KMS-11 (cell line): Measurements from ENCODE around the gene RBM15B.
"Not testable (repeated sequence)": the region's sequence is repeated elsewhere in the genome, so short reads cannot be mapped to it uniquely, and the experiment has no call there.

Experiments used
- H2AFZ ChIP-seq: fragments of 200-600 bp; sonication (generic); 2 replicates; pipeline ENCODE4 v1.6.1; 2016; ENCODE audit warnings: antibody characterized with exemption, mixed run types, low read depth
- H3K27ac ChIP-seq: fragments of 200-600 bp; sonication (generic); 2 replicates; pipeline ENCODE4 v1.6.1; 2016; ENCODE audit warnings: mild to moderate bottlenecking, mixed run types
- H3K27me3 ChIP-seq: fragments of 200-600 bp; sonication (generic); 2 replicates; pipeline ENCODE4 v1.6.1; 2017; ENCODE audit warnings: mild to moderate bottlenecking, low read depth, mixed run types, moderate library complexity; ENCODE audit not compliant: insufficient read depth
- H3K36me3 ChIP-seq: fragments of 200-600 bp; sonication (generic); 2 replicates; pipeline ENCODE4 v1.6.1; 2017; ENCODE audit warnings: mild to moderate bottlenecking, mixed run types; ENCODE audit not compliant: insufficient read depth
- H3K4me1 ChIP-seq: fragments of 200-600 bp; sonication (generic); 2 replicates; pipeline ENCODE4 v1.6.1; 2016; ENCODE audit warnings: mild to moderate bottlenecking, low read depth, mixed run types; ENCODE audit not compliant: poor library complexity, severe bottlenecking
- H3K4me2 ChIP-seq: fragments of 200-600 bp; sonication (generic); 2 replicates; pipeline ENCODE4 v1.7.0; 2016; ENCODE audit warnings: mild to moderate bottlenecking, mixed run types
- H3K4me3 ChIP-seq: fragments of 200-600 bp; sonication (generic); IDR thresholded peaks from 2 replicates; pipeline ENCODE4 v1.6.1; 2017; ENCODE audit warnings: low read depth, low read length, mixed read lengths; ENCODE audit not compliant: insufficient read depth
- H3K79me2 ChIP-seq: fragments of 200-600 bp; sonication (generic); 2 replicates; pipeline ENCODE4 v1.6.1; 2016; ENCODE audit warnings: low read depth, mixed run types; ENCODE audit not compliant: insufficient read depth
- H3K9ac ChIP-seq: fragments of 200-600 bp; sonication (generic); 2 replicates; pipeline ENCODE4 v1.6.1; 2016; ENCODE audit warnings: mild to moderate bottlenecking, mixed run types
- H4K20me1 ChIP-seq: fragments of 200-600 bp; sonication (generic); 2 replicates; pipeline ENCODE4 v1.6.1; 2016; ENCODE audit warnings: mild to moderate bottlenecking, mixed run types; ENCODE audit not compliant: insufficient read depth
- TF ChIP-seq, protein P1 (sequence below): fragments of 200-600 bp; sonication (generic); conservative IDR thresholded peaks from 2 replicates; pipeline ENCODE4 v1.6.1; 2017; ENCODE audit warnings: low read depth, mild to moderate bottlenecking, antibody characterized with exemption, low read length, moderate library complexity, mixed read lengths

Gene RBM15B

DNA sequence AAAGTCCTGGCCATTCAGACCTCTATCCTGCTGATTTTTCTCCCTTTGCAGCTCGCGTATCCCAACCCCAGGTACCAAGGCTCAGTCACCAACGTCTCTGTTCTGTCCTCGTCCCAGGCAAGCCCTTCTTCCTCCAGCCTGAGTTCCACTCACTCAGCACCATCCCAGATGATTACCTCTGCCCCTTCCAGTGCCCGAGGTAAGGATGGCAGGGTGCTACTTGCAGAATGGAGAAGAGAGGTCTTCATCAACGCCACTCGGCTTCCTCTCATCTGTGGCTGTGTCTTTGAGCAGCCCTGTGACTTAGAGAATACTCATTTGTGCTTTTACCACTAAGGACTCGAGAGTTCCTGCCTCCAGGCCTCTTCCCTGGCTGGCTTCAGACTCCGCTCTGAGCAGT, 28.6 kb upstream of the RBM15B start:
- no peak overlapping the region for H3K27ac ChIP-seq
- no peaks in the 10 kb centered on the region for H3K4me1 ChIP-seq
- no peaks in the 10 kb centered on the region for H4K20me1 ChIP-seq
- no peak overlapping the region for H3K4me3 ChIP-seq
- H2AFZ ChIP-seq, result no peak overlapping the region
- H3K9ac ChIP-seq, result no peak overlapping the region
- no peaks in the 10 kb centered on the region for H3K79me2 ChIP-seq
- TF ChIP-seq, protein P1, sequence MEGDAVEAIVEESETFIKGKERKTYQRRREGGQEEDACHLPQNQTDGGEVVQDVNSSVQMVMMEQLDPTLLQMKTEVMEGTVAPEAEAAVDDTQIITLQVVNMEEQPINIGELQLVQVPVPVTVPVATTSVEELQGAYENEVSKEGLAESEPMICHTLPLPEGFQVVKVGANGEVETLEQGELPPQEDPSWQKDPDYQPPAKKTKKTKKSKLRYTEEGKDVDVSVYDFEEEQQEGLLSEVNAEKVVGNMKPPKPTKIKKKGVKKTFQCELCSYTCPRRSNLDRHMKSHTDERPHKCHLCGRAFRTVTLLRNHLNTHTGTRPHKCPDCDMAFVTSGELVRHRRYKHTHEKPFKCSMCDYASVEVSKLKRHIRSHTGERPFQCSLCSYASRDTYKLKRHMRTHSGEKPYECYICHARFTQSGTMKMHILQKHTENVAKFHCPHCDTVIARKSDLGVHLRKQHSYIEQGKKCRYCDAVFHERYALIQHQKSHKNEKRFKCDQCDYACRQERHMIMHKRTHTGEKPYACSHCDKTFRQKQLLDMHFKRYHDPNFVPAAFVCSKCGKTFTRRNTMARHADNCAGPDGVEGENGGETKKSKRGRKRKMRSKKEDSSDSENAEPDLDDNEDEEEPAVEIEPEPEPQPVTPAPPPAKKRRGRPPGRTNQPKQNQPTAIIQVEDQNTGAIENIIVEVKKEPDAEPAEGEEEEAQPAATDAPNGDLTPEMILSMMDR, result no peak
- no peaks in the 10 kb centered on the region for H3K36me3 ChIP-seq
- no peak overlapping the region for H3K4me2 ChIP-seq
- no peaks in the 10 kb centered on the region for H3K27me3 ChIP-seq

DNA sequence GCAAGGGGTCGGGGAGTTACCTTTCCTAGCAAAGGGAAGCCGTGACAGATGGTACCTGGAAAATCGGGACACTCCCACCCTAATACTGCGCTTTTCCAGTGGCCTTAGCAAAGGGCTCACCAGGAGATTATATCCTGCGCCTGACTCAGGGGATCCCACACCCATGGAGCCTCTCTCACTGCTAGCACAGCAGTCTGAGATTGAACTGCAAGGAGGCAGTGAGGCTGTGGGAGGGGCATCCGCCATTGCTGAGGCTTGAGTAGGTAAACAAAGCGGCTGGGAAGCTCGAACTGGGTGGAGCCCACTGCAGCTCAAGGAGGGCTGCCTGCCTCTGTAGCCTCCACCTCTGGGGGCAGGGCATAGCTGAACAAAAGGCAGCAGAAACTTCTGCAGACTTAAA, 22.8 kb upstream of the RBM15B start:
- H3K36me3 ChIP-seq, H3K4me2 ChIP-seq, H3K4me3 ChIP-seq: not testable (repeated sequence)

DNA sequence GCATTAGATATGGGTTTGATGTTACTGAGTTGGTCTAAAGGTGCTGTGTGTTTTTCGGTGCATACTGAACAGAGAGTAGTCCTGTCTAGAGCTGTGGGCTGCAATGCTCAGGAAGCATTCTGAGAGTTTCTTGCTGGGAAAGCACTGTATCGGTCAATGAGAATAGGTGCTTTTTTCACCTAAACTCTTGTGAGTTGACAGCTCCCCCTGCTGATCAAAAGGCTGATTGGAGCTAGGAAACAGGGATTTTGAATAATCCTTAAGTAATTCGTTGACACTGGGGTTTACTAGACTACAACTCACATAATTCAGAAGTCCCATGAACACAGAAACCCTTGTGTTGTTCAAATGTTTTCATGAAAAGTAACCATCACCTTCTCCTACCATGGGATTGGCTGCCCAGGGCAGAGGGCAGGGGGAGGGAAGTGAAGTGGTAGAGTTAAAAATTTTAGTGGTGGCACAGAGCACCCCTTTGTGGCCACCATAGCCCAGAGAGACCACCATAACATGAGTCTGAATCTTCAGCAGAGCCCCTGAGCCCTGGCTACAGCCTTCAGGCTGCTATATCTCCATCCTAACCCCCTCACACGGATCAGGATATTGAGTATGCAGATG, 19.0 kb upstream of the RBM15B start:
- no peak overlapping the region for H3K9ac ChIP-seq
- H4K20me1 ChIP-seq, result no peaks in the 10 kb centered on the region
- H3K27ac ChIP-seq, result no peak overlapping the region
- no peak overlapping the region for H3K4me3 ChIP-seq
- no peaks in the 10 kb centered on the region for H3K79me2 ChIP-seq
- H3K4me2 ChIP-seq, result no peak overlapping the region
- H2AFZ ChIP-seq, result no peak overlapping the region
- H3K27me3 ChIP-seq, result no peaks in the 10 kb centered on the region
- H3K36me3 ChIP-seq, result no peaks in the 10 kb centered on the region
- H3K4me1 ChIP-seq, result no peaks in the 10 kb centered on the region
- TF ChIP-seq, protein P1, result peak; percentile 61

More for the DNA sequence above, 22.8 kb upstream of the RBM15B start:
- H4K20me1 ChIP-seq, H3K27ac ChIP-seq, H3K4me1 ChIP-seq, H3K9ac ChIP-seq, H3K27me3 ChIP-seq, H2AFZ ChIP-seq, H3K79me2 ChIP-seq: not testable (repeated sequence)

DNA sequence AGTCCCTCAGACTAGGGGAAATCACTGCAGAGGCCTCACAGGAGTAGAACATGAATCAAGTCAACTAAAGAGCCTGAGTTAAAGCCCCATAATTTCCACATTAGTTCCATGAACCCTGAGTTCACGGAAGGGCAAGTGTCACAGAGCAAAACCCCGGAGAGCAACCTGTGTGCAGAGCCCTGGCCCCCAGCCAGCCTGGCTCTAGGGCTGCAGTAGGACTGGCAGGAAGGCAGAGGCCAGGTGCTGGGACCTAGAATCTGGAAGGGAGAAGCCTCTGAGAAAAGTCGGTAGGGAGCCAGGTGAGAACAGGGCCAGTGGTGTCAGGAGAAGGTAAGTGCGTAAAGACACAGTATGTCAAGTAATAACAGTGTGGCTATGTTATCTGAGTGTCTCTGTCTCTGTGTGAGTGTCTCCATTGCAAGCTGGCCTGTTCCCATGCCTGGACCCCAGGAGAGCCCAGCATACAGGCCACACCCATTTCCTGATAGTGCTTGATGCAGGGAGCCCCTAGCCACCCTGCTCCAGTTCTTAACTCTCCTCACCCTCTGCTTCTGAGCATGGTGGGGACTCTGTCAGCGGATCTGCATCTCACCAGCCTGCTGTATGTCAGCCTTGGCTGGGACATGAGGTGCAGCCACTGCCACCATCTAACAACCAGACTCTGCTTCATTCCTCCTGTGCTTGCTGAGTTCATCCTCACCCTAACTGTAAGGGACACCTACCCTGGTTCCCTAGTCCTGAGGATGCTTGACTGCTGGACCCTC, 17.2 kb upstream of the RBM15B start:
- Histone ChIP-seq H3K36me3 (no peaks in the 10 kb centered on the region), H3K4me2 (no peak overlapping the region), H3K4me1 (no peaks in the 10 kb centered on the region), H3K79me2 (no peaks in the 10 kb centered on the region), H2AFZ (no peak overlapping the region), H3K9ac (no peak overlapping the region), H3K27me3 (no peaks in the 10 kb centered on the region), H3K4me3 (no peak overlapping the region), H3K27ac (no peak overlapping the region), H4K20me1 (no peaks in the 10 kb centered on the region)
- TF ChIP-seq, protein P1, result no peak

DNA sequence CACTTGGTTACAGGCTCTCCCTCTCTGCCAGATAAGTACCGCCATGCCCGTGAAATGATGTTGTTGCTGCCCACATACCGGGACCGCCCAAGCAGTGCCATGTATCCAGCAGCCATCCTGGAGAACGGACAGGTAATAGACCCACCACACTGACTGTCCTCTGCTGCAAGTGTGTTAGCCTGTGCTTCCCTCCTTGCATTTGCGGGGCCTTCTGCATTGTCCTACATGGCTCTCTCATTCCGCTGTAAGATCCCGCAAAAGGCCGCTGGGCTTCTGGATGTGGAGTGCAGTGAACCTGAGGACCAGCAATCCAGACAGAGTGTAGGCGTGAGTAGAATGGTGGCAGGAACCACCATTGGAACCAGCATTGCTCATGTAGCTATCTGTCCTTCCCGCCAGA, 16.6 kb upstream of the RBM15B start:
- no peaks in the 10 kb centered on the region for H3K27me3 ChIP-seq
- H4K20me1 ChIP-seq, result no peaks in the 10 kb centered on the region
- no peaks in the 10 kb centered on the region for H3K79me2 ChIP-seq
- H3K4me1 ChIP-seq, result no peaks in the 10 kb centered on the region
- H3K4me2 ChIP-seq, result no peak overlapping the region
- H3K27ac ChIP-seq, result no peak overlapping the region
- no peak overlapping the region for H3K4me3 ChIP-seq
- H3K36me3 ChIP-seq, result no peaks in the 10 kb centered on the region
- TF ChIP-seq, protein P1, result no peak
- no peak overlapping the region for H3K9ac ChIP-seq
- no peak overlapping the region for H2AFZ ChIP-seq
